Measurements from ENCODE around the gene SNORC. TPM values are rescaled to one million over a fixed set of nuclear protein-coding genes. Genes with fewer than 3 reads are reported as not detected.

The SNORC gene
- total RNA-seq, 1 experiment from 2014 or later, result 3.4 TPM

- no peaks in the 10 kb centered on the region for H3K36me3 Mint-ChIP-seq
- H3K27ac Mint-ChIP-seq, result no peak overlapping the region
- TF ChIP-seq NR1H2 (CRISPR knock-in tag; IDR thresholded peaks at IDR 0.05), result no peak
- no peak for TF ChIP-seq ZNF263 (CRISPR knock-in tag; IDR thresholded peaks at IDR 0.05; ENCODE audit: low read depth)
- TF ChIP-seq OVOL2 (CRISPR knock-in tag; IDR thresholded peaks at IDR 0.05; ENCODE audit: borderline replicate concordance), result no peak
- TF ChIP-seq TEAD4 (CRISPR knock-in tag; IDR thresholded peaks at IDR 0.05), result no peak
- peaks cover 3% of the 10 kb centered on the region; the same call in 1 of the 2 replicates for H3K27me3 Mint-ChIP-seq (ENCODE audit: low read depth)
- no peaks in the 10 kb centered on the region for H3K9me3 Mint-ChIP-seq
- ATAC-seq, result no peak
- no peak for DNase-seq (ENCODE audit: low spot score)
- ChIA-PET CTCF (no interaction called here), POLR2A (no interaction called here)
- peaks cover 27% of the 10 kb centered on the region for H3K4me1 Mint-ChIP-seq
- no peak overlapping the region for H3K4me3 Mint-ChIP-seq
Measured at GRCh38 chr2:232888839-232889529, 18.9 kb downstream of the SNORC start.

GRCh38 chr2:232889876-232890401 lies 19.9 kb downstream of the SNORC start:
- TF ChIP-seq NFYB (CRISPR knock-in tag; conservative IDR thresholded peaks at IDR 0.05; ENCODE audit: low read depth) (no peak), ZBTB21 (CRISPR knock-in tag; IDR thresholded peaks at IDR 0.05; ENCODE audit: borderline replicate concordance) (no peak), FOXP1 (CRISPR knock-in tag; IDR thresholded peaks at IDR 0.05; ENCODE audit: borderline replicate concordance) (no peak), ETV6 (CRISPR knock-in tag; IDR thresholded peaks at IDR 0.05) (no peak), MAX (CRISPR knock-in tag; IDR thresholded peaks at IDR 0.05) (no peak), TCF7 (CRISPR knock-in tag; IDR thresholded peaks at IDR 0.05; ENCODE audit: low read depth) (no peak), IRF2 (CRISPR knock-in tag; IDR thresholded peaks at IDR 0.05; ENCODE audit: borderline replicate concordance, low read depth) (no peak), HMGXB4 (CRISPR knock-in tag; IDR thresholded peaks at IDR 0.05) (no peak)
- H3K4me3 Mint-ChIP-seq, result no peak overlapping the region
- DNase-seq (ENCODE audit: low spot score) (no peak), ATAC-seq (no peak)
- H3K9me3 Mint-ChIP-seq, result no peaks in the 10 kb centered on the region
- H3K4me1 Mint-ChIP-seq, result peaks cover 27% of the 10 kb centered on the region
- peak overlapping the region; percentile 71; the same call in 1 of the 2 replicates for H3K27ac Mint-ChIP-seq
- ChIA-PET CTCF (interaction anchor here (1.0 to 2.2 kb wide), 4 partner anchors 35 to 162 kb away, joined by 3 to 12 read pairs (median 4); no protein-coding TSS in a partner anchor), POLR2A (no interaction called here)
- H3K36me3 Mint-ChIP-seq, result no peaks in the 10 kb centered on the region
- H3K27me3 Mint-ChIP-seq (ENCODE audit: low read depth), result peaks cover 3% of the 10 kb centered on the region; the same call in 1 of the 2 replicates

- TF ChIP-seq ZNF317 (CRISPR knock-in tag; IDR thresholded peaks at IDR 0.05; ENCODE audit: borderline replicate concordance, low read depth) (no peak), ZNF219 (CRISPR knock-in tag; IDR thresholded peaks at IDR 0.05; ENCODE audit: borderline replicate concordance) (no peak), NFYB (CRISPR knock-in tag; conservative IDR thresholded peaks at IDR 0.05; ENCODE audit: low read depth) (no peak), ZMAT4 (CRISPR knock-in tag; IDR thresholded peaks at IDR 0.05) (no peak), FOXK1 (CRISPR knock-in tag; IDR thresholded peaks at IDR 0.05) (no peak), FOXP4 (CRISPR knock-in tag; IDR thresholded peaks at IDR 0.05) (no peak), MAX (CRISPR knock-in tag; IDR thresholded peaks at IDR 0.05) (no peak), HMGXB4 (CRISPR knock-in tag; IDR thresholded peaks at IDR 0.05) (no peak), ESRRA (CRISPR knock-in tag; IDR thresholded peaks at IDR 0.05; ENCODE audit: borderline replicate concordance) (no peak), CDX4 (CRISPR knock-in tag; IDR thresholded peaks at IDR 0.05; ENCODE audit: borderline replicate concordance) (no peak), E2F4 (CRISPR knock-in tag; IDR thresholded peaks at IDR 0.05; ENCODE audit: borderline replicate concordance, low read depth) (no peak)
- no peaks in the 10 kb centered on the region for H3K36me3 Mint-ChIP-seq
- no peak for DNase-seq (ENCODE audit: low spot score)
- ChIA-PET CTCF (interaction anchor here (1.0 to 2.2 kb wide), 12 partner anchors 10 to 553 kb away, joined by 3 to 12 read pairs (median 4); no protein-coding TSS in a partner anchor), POLR2A (no interaction called here)
- H3K4me3 Mint-ChIP-seq, result peak overlapping the region; percentile 45
- peak overlapping the region; percentile 71; the same call in 1 of the 2 replicates for H3K27ac Mint-ChIP-seq
- H3K9me3 Mint-ChIP-seq, result no peaks in the 10 kb centered on the region
- H3K27me3 Mint-ChIP-seq (ENCODE audit: low read depth), result peaks cover 3% of the 10 kb centered on the region; the same call in 1 of the 2 replicates
- peaks cover 27% of the 10 kb centered on the region for H3K4me1 Mint-ChIP-seq
- ATAC-seq, result peak; percentile 15
Measured at GRCh38 chr2:232890536-232890895, 20.5 kb downstream of the SNORC start.
